ENCODE results near the gene CHRNA1. TPM values are rescaled to one million over a fixed set of nuclear protein-coding genes. Genes with fewer than 3 reads are reported as not detected.

The CHRNA1 gene
- polyA plus RNA-seq, 2 donors: 0.05 TPM; not detected in 1

- 74 to 78% methylated on average over 3 of the region's 3 CpGs for WGBS, 2 donors
- Histone ChIP-seq H3K9me3 (ENCODE audit: control insufficient read depth in 2 of 2, insufficient read depth in 1 of 2, low read depth in 1 of 2, low read length in 1 of 2) (no peaks in the 10 kb centered on the region), H3K27ac (ENCODE audit: low read depth in 2 of 2, low read length in 1 of 2) (no peak overlapping the region), H3K36me3 (ENCODE audit: control insufficient read depth in 2 of 2, insufficient read depth in 2 of 2, low read length in 1 of 2) (no peaks in the 10 kb centered on the region), H3K4me1 (ENCODE audit: control insufficient read depth in 2 of 2, insufficient read depth in 2 of 2, low read length in 1 of 2) (no peaks in the 10 kb centered on the region), H3K4me3 (ENCODE audit: low read depth in 1 of 2, low read length in 2 of 2) (no peak overlapping the region), H3K27me3 (ENCODE audit: control insufficient read depth in 1 of 2, insufficient read depth in 2 of 2, low read length in 2 of 2) (no peaks in the 10 kb centered on the region)
Measured at GRCh38 chr2:174794851-174795374, 30.6 kb upstream of the CHRNA1 start.

GRCh38 chr2:174792309-174793025 lies 28.2 kb upstream of the CHRNA1 start:
- Histone ChIP-seq H3K27ac (ENCODE audit: low read depth in 2 of 2, low read length in 1 of 2) (no peak overlapping the region), H3K9me3 (ENCODE audit: control insufficient read depth in 2 of 2, insufficient read depth in 1 of 2, low read depth in 1 of 2, low read length in 1 of 2) (no peaks in the 10 kb centered on the region), H3K4me1 (ENCODE audit: control insufficient read depth in 2 of 2, insufficient read depth in 2 of 2, low read length in 1 of 2) (no peaks in the 10 kb centered on the region), H3K36me3 (ENCODE audit: control insufficient read depth in 2 of 2, insufficient read depth in 2 of 2, low read length in 1 of 2) (no peaks in the 10 kb centered on the region), H3K27me3 (ENCODE audit: control insufficient read depth in 1 of 2, insufficient read depth in 2 of 2, low read length in 2 of 2) (no peaks in the 10 kb centered on the region), H3K4me3 (ENCODE audit: low read depth in 1 of 2, low read length in 2 of 2) (no peak overlapping the region)
- WGBS, 2 donors: 57 to 58% methylated on average over 7 of the region's 7 CpGs

GRCh38 chr2:174791746-174792280 lies 27.5 kb upstream of the CHRNA1 start:
- Histone ChIP-seq H3K36me3 (ENCODE audit: control insufficient read depth in 2 of 2, insufficient read depth in 2 of 2, low read length in 1 of 2) (no peaks in the 10 kb centered on the region), H3K4me1 (ENCODE audit: control insufficient read depth in 2 of 2, insufficient read depth in 2 of 2, low read length in 1 of 2) (no peaks in the 10 kb centered on the region), H3K27me3 (ENCODE audit: control insufficient read depth in 1 of 2, insufficient read depth in 2 of 2, low read length in 2 of 2) (no peaks in the 10 kb centered on the region), H3K9me3 (ENCODE audit: control insufficient read depth in 2 of 2, insufficient read depth in 1 of 2, low read depth in 1 of 2, low read length in 1 of 2) (no peaks in the 10 kb centered on the region), H3K27ac (ENCODE audit: low read depth in 2 of 2, low read length in 1 of 2) (no peak overlapping the region), H3K4me3 (ENCODE audit: low read depth in 1 of 2, low read length in 2 of 2) (no peak overlapping the region)
- WGBS, 2 donors: 73 to 81% methylated on average over 7 of the region's 7 CpGs

- WGBS, 2 donors: 74 to 83% methylated on average over 8 of the region's 8 CpGs
- H3K27me3 ChIP-seq (ENCODE audit: control insufficient read depth in 1 of 2, insufficient read depth in 2 of 2, low read length in 2 of 2): no peaks in the 10 kb centered on the region
- H3K36me3 ChIP-seq (ENCODE audit: control insufficient read depth in 2 of 2, insufficient read depth in 2 of 2, low read length in 1 of 2): no peaks in the 10 kb centered on the region
- H3K4me3 ChIP-seq (ENCODE audit: low read depth in 1 of 2, low read length in 2 of 2): no peak overlapping the region
- no peaks in the 10 kb centered on the region for H3K9me3 ChIP-seq (ENCODE audit: control insufficient read depth in 2 of 2, insufficient read depth in 1 of 2, low read depth in 1 of 2, low read length in 1 of 2)
- no peaks in the 10 kb centered on the region for H3K4me1 ChIP-seq (ENCODE audit: control insufficient read depth in 2 of 2, insufficient read depth in 2 of 2, low read length in 1 of 2)
- H3K27ac ChIP-seq (ENCODE audit: low read depth in 2 of 2, low read length in 1 of 2): no peak overlapping the region
Measured at GRCh38 chr2:174791020-174791419, 26.7 kb upstream of the CHRNA1 start.

GRCh38 chr2:174789001-174789400 lies 24.7 kb upstream of the CHRNA1 start:
- no peak overlapping the region for H3K27ac ChIP-seq (ENCODE audit: low read depth in 2 of 2, low read length in 1 of 2)
- H3K4me1 ChIP-seq (ENCODE audit: control insufficient read depth in 2 of 2, insufficient read depth in 2 of 2, low read length in 1 of 2): no peaks in the 10 kb centered on the region
- H3K9me3 ChIP-seq (ENCODE audit: control insufficient read depth in 2 of 2, insufficient read depth in 1 of 2, low read depth in 1 of 2, low read length in 1 of 2): no peaks in the 10 kb centered on the region
- H3K4me3 ChIP-seq (ENCODE audit: low read depth in 1 of 2, low read length in 2 of 2): no peak overlapping the region
- H3K36me3 ChIP-seq (ENCODE audit: control insufficient read depth in 2 of 2, insufficient read depth in 2 of 2, low read length in 1 of 2): no peaks in the 10 kb centered on the region
- WGBS, 2 donors: 89 to 90% methylated on average over 16 of the region's 16 CpGs
- H3K27me3 ChIP-seq (ENCODE audit: control insufficient read depth in 1 of 2, insufficient read depth in 2 of 2, low read length in 2 of 2): no peaks in the 10 kb centered on the region

GRCh38 chr2:174788291-174788929 lies 24.1 kb upstream of the CHRNA1 start:
- H3K27ac ChIP-seq (ENCODE audit: low read depth in 2 of 2, low read length in 1 of 2): no peak overlapping the region
- H3K4me1 ChIP-seq (ENCODE audit: control insufficient read depth in 2 of 2, insufficient read depth in 2 of 2, low read length in 1 of 2): no peaks in the 10 kb centered on the region
- no peak overlapping the region for H3K4me3 ChIP-seq (ENCODE audit: low read depth in 1 of 2, low read length in 2 of 2)
- WGBS, 2 donors: 56 to 57% methylated on average over 14 to 15 of the region's 15 CpGs
- no peaks in the 10 kb centered on the region for H3K9me3 ChIP-seq (ENCODE audit: control insufficient read depth in 2 of 2, insufficient read depth in 1 of 2, low read depth in 1 of 2, low read length in 1 of 2)
- no peaks in the 10 kb centered on the region for H3K36me3 ChIP-seq (ENCODE audit: control insufficient read depth in 2 of 2, insufficient read depth in 2 of 2, low read length in 1 of 2)
- no peaks in the 10 kb centered on the region for H3K27me3 ChIP-seq (ENCODE audit: control insufficient read depth in 1 of 2, insufficient read depth in 2 of 2, low read length in 2 of 2)

- Histone ChIP-seq H3K9me3 (ENCODE audit: control insufficient read depth in 2 of 2, insufficient read depth in 1 of 2, low read depth in 1 of 2, low read length in 1 of 2) (no peaks in the 10 kb centered on the region), H3K4me3 (ENCODE audit: low read depth in 1 of 2, low read length in 2 of 2) (no peak overlapping the region), H3K27me3 (ENCODE audit: control insufficient read depth in 1 of 2, insufficient read depth in 2 of 2, low read length in 2 of 2) (no peaks in the 10 kb centered on the region), H3K36me3 (ENCODE audit: control insufficient read depth in 2 of 2, insufficient read depth in 2 of 2, low read length in 1 of 2) (no peaks in the 10 kb centered on the region), H3K27ac (ENCODE audit: low read depth in 2 of 2, low read length in 1 of 2) (no peak overlapping the region), H3K4me1 (ENCODE audit: control insufficient read depth in 2 of 2, insufficient read depth in 2 of 2, low read length in 1 of 2) (no peaks in the 10 kb centered on the region)
- 60 to 62% methylated on average over 5 of the region's 5 CpGs for WGBS, 2 donors
Measured at GRCh38 chr2:174787487-174788205, 23.4 kb upstream of the CHRNA1 start.

- no peaks in the 10 kb centered on the region for H3K27me3 ChIP-seq (ENCODE audit: control insufficient read depth in 1 of 2, insufficient read depth in 2 of 2, low read length in 2 of 2)
- H3K4me1 ChIP-seq (ENCODE audit: control insufficient read depth in 2 of 2, insufficient read depth in 2 of 2, low read length in 1 of 2): no peaks in the 10 kb centered on the region
- H3K27ac ChIP-seq (ENCODE audit: low read depth in 2 of 2, low read length in 1 of 2): no peak overlapping the region
- 80 to 85% methylated on average over 8 of the region's 8 CpGs for WGBS, 2 donors
- H3K36me3 ChIP-seq (ENCODE audit: control insufficient read depth in 2 of 2, insufficient read depth in 2 of 2, low read length in 1 of 2): no peaks in the 10 kb centered on the region
- H3K9me3 ChIP-seq (ENCODE audit: control insufficient read depth in 2 of 2, insufficient read depth in 1 of 2, low read depth in 1 of 2, low read length in 1 of 2): no peaks in the 10 kb centered on the region
- no peak overlapping the region for H3K4me3 ChIP-seq (ENCODE audit: low read depth in 1 of 2, low read length in 2 of 2)
Measured at GRCh38 chr2:174786066-174786725, 21.9 kb upstream of the CHRNA1 start.

- Histone ChIP-seq H3K9me3 (ENCODE audit: control insufficient read depth in 2 of 2, insufficient read depth in 1 of 2, low read depth in 1 of 2, low read length in 1 of 2) (no peaks in the 10 kb centered on the region), H3K27me3 (ENCODE audit: control insufficient read depth in 1 of 2, insufficient read depth in 2 of 2, low read length in 2 of 2) (no peaks in the 10 kb centered on the region), H3K4me3 (ENCODE audit: low read depth in 1 of 2, low read length in 2 of 2) (no peak overlapping the region), H3K36me3 (ENCODE audit: control insufficient read depth in 2 of 2, insufficient read depth in 2 of 2, low read length in 1 of 2) (no peaks in the 10 kb centered on the region), H3K4me1 (ENCODE audit: control insufficient read depth in 2 of 2, insufficient read depth in 2 of 2, low read length in 1 of 2) (no peaks in the 10 kb centered on the region), H3K27ac (ENCODE audit: low read depth in 2 of 2, low read length in 1 of 2) (no peak overlapping the region)
- 73 to 77% methylated on average over 3 of the region's 3 CpGs for WGBS, 2 donors
Measured at GRCh38 chr2:174785481-174785880, 21.2 kb upstream of the CHRNA1 start.

Data from esophagus (tissue), 2 donors.